Measurements from ENCODE around the gene FAM200B.

- no peak for TF ChIP-seq CTCF (IDR thresholded peaks at IDR 0.05)
- TF ChIP-seq POLR2A (IDR thresholded peaks at IDR 0.05) = no peak
- no peak for TF ChIP-seq EP300 (IDR thresholded peaks at IDR 0.05)
- no peak for TF ChIP-seq POLR2AphosphoS5 (IDR thresholded peaks at IDR 0.05)
Observed at GRCh38 chr4:15714141-15714540, 32.5 kb downstream of the FAM200B start.
